ENCODE results near the gene GVQW3.
A peak's percentile ranks its signal among the peaks of the same experiment; 100 is the strongest.
"Not testable (repeated sequence)": the region's sequence is repeated elsewhere in the genome, so short reads cannot be mapped to it uniquely, and the experiment has no call there.

The GVQW3 gene

DNA sequence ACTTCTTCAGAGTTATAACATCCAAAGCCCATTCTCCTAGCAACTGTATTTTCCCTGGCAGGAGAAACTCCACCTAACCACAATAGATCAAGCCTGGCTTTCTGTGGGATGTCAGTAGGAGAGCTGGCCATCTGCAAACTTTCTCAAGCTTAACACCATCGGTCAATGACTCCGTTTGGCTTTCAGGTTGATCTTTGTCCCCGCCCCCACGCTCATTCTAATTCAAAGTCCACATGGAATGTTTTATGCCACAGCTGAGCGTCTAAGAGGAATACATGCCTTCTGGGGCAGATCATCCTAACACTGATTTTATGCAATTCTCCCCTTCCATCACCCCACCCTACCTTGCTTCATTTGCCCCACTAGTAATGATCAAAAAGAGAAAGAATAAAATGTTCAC, 4.8 kb downstream of the GVQW3 start:
- no peak for DNase-seq (ENCODE audit: low read depth, low spot score)

DNA sequence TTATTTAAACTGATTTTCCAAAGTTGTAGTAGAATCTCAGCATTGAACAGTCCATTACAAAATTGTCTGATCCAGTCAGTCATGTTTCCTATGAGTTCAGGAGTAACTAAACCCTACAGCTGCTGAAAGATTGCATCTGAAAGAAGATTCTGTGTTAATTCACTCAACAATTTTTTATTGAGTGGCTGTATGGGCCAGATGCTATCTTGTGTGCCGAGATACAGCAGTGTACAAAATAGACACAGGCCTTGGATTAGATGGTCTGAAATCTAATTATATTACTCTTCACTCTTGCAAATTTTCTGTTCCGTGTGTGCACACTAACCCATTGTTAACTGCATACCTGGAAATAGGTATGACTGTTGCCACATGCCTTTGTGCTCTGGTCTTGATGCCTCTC, 7.3 kb downstream of the GVQW3 start:
- DNase-seq (ENCODE audit: low read depth, low spot score): no peak

DNA sequence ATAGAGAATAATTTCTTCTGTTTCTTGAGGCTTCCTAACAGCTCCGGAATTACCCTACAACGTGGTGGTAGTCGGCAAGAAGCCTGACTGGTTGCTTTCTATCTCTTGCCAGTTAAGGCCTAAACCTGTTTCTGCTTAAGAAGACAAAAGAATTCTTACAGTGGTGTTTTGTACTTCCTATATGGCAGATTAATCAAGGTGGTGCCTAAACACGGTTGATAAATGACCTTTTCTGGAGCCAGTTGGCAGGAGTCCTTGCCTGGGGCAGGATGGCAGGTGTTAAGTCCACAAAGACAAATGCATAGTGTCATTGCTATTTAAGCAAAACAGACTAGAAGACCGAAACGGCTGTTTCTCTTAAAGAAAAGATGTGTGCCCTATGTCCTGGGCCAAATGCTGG, 9.9 kb downstream of the GVQW3 start:
- no peak for DNase-seq (ENCODE audit: low read depth, low spot score)

DNA sequence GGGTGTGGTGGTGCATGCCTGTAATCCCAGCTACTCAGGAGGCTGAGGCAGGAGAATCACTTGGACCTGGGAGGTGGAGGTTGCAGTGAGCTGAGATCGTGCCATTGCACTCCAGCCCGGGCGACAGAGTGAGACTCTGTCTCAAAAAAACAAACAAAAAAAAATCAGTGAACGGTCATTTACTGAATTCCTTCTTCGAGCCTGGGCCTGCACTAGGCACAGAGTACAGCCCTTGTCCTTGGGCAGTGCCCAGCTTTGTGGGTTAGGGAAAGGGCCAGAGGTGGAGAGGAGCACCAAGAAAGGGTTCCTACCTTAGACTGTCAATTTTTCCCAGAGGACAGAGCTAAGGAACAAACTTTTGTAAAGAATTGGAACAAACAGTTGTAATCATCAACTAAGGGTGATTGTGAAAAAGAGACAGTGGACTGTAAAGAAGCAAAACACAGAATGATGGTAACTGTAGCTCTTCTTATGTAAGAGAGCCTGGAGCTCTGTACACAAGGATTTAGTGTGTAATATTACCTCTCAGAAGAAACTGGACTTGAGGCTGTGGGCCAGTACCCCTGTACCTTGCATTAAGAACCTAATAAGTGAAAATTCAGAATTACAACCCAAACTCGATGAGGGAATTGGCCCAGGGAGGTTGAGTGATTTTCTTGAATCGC, 10.8 kb downstream of the GVQW3 start:
- no peak for DNase-seq (ENCODE audit: low read depth, low spot score)

DNA sequence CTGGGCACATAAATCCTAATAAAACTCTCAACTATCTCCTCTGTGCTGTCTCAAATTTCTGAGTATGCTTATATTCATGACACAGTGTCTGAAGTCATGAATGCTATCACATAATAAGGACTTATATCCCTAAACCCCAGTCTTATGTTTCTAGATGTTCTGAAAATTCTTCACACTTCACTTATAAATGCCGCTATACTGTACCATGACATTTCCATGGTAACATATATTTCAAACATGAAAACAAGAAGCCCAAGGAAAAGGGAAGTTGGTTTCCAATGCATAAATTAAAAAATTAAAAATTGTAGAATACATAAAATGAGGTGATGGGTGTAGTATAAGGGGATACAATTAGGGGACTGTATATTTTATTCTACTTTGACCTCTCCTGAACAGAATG, 11.7 kb downstream of the GVQW3 start:
- no peak for DNase-seq (ENCODE audit: low read depth, low spot score)

DNA sequence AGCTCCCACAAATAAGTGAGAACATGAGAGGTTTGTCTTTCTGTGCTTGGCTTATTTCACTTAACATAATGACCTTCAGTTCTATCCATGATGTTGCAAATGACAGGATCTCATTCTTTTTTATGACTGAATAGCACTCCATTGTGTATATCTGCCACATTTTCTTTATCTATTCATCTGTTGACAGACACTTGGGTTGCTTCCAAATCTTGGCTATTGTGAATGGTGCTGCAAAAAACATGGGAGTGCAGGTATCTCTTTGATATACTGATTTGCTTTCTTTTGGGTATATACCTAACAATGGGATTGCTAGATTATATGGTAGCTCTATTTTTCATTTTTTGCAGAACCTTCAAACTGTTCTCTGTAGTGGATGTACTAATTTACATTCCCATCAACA, 13.3 kb downstream of the GVQW3 start:
- DNase-seq (ENCODE audit: low read depth, low spot score): no peak

DNA sequence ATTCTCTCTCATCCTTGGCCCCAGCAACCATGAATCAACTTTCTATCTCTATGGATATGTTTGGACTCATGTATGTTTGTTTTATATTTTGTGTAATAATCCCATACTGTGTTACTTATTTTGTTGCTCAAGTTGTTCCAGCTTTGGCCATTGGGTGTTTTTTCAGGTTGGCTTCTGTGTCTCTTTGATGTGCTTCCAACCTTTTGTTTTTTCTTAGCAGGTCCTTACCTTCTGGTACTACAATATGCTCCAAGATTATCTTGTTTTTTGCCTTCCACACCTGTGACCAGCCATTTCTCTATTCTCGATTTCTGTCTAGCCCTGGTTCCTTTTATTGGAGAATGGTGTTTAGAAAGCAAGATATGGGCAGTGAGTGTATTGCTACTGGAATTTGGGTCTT, 14.2 kb downstream of the GVQW3 start:
- DNase-seq (ENCODE audit: low read depth, low spot score): no peak

DNA sequence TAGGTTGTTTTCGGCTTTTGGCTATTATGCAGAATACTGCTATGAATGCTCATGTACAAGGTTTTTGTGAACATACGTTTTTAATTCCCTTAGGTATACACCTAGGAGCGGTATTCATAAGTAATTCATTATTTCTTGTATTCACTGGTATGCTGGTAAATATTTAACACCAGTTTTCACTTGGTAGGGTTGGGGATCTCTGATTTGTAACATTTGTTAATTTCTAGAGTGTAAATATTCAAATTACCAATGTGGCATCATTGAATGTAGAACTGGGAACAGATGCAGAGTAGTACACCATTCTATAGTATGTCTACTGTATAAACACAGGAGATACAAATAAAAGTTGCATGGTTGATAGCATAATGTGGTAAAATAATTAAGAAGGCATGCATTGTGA, 16.3 kb downstream of the GVQW3 start:
- DNase-seq (ENCODE audit: low read depth, low spot score): no peak

DNA sequence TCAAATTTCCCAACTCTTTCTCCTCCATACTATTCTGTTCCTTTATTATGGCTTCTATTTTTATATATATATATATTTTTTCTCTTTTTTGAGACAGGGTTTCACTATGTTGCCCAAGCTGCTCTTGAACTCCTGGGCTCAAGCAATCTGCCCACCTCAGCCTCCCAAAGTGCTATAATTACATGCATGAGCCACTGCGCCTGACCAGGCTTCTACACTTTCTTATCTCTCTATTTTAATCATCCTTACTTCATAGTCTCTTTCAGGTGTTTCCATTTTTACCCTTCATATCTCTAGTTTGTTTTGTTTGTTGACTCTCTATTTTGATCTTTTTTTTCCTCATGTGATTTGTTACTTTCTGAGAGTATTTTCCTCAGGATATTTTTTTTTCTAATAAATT, 19.8 kb downstream of the GVQW3 start:
- no peak for DNase-seq (ENCODE audit: low read depth, low spot score)

DNA sequence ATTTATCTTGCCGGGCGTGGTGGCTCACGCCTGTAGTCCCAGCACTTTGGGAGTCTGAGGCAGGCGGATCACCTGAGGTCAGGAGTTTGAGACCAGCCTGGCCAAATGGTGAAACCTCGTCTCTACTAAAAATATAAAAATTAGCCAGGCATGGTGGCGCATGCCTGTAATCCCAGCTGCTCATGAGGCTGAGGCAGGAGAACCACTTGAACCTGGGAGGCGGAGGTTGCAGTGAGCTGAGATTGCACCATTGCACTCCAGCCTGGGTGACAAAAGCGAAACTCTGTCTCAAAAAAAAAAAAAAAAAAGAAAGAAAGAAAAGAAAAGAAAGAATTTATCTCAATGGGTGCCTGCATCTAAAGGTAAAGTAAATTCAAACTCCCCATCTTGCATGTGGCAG, 20.4 kb downstream of the GVQW3 start:
- DNase-seq (ENCODE audit: low read depth, low spot score): not testable (repeated sequence)

DNA sequence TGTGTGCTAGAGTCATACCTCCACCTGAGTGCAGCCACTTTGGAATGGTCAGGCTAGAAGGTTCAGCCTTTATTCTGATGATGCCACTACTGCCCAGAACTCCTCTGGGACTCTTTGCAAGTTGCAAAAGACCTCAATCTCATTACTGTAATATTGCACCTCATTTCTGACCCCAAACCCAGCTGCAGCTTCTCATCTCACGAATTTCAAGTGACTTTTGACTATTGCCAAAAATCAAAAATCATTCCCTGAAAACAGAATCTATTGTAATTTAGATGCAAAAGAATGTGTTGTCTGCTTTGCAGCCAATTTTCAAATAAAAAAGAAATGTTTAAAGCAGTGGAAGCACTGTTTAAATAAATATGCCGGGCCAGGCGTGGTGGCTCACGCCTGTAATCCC, 25.2 kb downstream of the GVQW3 start:
- DNase-seq (ENCODE audit: low read depth, low spot score): no peak

DNA sequence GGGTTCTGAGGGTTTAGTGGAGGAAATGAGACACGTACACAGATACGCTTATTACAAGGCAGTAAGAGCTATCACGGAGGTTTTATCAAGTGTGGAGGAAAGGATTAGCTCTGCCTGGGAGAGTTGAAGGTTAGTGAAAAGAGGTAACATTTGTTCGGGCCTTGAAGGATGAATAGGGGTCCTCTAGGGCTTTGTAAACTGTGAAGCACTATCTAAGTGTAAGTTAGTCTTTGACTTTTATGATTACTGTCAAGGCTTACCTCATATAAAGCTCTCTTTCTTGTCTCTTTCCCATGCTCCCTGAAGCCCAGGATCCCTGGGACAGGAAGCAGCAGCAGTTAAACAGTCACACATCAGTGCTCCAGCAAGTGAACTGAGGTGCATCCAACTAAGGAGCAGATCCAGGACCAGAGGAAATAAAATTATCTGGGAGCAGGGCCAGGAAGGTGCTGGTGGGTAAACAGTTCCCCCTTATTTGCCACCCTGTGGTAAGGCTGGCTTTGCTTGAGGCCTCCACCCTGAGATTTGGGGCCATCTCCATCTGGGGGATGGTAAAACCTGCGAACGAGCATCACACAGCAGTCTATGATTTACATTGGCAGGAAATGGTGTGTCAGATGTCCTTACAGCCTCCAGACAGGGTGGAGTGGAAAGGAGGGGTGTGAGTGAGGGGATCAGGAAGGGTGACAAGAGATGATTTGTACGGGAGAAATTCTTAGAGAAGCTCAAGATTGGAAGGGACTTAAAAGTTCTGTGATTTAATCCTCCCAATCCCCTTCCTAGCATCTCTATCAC, 27.2 kb downstream of the GVQW3 start:
- DNase-seq (ENCODE audit: low read depth, low spot score): no peak

DNA sequence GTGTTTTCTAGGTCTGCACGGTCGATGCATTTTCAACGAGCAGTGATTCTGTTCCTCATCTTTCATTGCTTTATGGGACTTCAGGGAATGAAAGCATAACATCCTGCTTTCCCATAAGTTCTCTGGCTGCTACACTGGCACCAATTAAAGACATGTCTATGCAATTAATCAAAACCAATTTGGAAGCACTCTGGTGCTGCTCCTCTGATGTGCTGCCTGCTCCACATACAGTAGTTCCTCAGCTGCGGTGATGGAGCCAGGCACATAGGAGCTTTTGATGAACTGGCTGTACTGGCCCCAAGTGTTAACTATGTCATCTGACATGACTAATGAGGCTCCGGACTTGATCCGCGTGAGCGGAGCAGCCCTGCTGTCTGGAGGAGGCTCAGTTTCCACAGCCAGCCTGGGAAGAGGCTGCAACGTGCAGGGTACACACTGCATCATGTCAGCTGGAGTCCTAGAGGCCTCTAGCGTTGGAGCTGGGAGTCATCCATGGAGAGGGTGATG, 29.8 kb downstream of the GVQW3 start:
- no peak for DNase-seq (ENCODE audit: low read depth, low spot score)

DNA sequence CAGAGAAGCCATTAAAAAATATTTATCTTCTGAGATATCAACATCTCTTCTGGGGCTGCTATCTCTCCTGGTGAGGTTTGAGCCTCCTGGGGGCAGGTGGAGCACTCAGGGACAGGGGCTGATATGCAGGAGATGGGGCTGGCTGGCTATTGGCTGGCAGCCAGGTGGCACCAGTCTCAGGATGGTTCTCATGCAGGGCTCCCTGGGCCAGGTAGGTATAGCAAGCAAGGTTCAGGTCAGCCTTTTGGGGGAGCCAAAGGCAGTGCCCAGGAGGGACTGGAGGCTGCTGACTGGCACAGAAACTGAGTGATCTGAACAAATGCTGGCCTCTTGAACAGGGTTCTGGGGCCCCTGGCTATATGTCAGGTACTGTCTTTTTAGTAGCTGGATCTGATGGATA, 34.0 kb downstream of the GVQW3 start:
- DNase-seq (ENCODE audit: low read depth, low spot score): peak; percentile 7

DNA sequence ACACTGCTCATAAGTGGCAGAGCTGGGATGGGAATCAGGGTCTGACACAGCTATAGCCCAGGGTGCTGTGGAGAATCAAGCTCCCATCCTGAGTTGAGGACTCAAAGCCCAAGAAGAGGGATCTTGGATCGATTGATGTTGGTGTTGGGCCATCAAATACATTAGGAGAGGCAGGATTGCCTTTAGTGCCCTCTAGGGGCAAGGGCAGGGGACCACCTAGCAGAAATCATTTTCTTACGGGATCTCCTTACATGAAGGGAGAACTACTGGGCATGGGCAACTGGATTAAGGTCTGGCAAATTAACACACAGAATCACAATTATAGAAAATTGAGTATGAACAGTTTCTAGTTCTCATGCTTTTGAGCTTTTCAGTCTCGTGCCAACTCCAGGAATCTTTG, 38.8 kb downstream of the GVQW3 start:
- no peak for DNase-seq (ENCODE audit: low read depth, low spot score)

DNA sequence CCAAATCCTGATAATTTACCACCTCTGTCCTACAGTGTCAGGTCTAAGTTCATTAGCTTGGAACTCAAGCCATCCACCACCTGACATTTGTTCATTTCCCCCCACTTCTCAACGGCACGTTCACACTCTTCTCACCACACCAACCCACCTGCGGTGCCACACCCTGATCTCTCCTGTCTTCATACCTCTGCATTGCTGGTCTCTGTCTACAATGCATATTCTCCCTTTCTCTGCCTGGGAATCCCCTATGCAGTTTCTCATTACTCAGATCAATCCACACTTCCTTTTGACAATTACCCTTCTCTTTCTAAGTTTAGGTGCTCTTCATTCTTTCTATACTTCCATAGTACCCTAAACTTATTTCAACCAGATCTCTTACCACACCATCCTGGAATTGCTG, 43.3 kb downstream of the GVQW3 start:
- DNase-seq (ENCODE audit: low read depth, low spot score): no peak

DNA sequence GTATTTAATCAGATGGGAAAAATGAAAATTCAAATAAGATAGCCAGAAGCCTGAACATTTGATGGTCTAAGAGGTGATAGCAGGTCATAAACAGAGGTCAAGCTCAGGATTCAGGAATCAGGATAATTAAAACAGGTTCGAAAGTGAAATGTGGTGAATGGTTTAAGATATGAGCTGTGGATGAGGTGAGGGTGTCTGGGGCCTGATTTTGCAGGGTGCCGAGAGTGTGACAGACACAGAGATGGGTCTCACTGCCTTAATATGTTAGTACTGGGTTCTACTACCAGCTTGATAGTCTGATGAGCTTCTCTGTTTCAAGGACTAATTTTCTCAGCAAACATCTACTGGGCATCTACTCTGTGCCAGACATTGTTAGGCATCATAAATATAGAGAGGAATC, 43.8 kb downstream of the GVQW3 start:
- DNase-seq (ENCODE audit: low read depth, low spot score): no peak

DNA sequence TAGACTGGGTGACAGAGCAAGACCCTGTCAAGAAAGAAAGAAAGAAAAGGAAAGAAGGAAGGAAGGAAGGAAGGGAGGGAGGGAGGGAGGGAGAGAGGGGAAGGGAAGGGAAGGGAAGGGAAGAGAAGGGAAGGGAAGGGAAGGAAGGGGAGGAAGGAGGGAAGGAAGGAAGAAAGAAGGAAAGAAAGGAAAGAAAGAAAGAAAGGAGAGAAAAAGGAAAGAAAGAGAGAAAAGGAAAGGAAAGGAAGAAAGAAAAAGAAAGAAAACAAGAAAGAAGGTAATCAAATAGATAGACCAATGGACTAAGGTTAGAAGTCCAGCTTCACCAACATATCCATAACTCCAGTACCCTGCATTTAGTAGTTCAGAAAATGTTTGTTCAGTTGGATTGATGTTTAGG, 45.5 kb downstream of the GVQW3 start:
- DNase-seq (ENCODE audit: low read depth, low spot score): no peak

DNA sequence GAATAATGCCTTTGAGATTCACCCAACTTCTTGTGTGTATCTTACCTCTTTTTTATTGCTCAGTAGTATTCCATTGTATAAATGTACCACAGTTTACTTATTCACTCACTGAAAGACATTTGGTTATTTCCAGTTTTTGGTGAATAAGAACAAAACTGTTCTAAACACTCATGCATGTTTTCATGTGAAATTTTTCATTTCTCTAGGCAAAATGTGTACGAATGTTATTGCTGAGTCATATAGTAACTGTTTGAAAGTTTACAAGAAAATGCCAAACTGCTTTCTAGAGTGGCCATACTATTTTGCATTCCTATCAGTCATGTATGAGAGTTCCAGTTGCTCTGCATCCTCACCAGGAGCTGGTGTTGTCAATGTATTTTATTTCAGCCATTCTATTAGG, 54.9 kb downstream of the GVQW3 start:
- no peak for DNase-seq (ENCODE audit: low read depth, low spot score)

DNA sequence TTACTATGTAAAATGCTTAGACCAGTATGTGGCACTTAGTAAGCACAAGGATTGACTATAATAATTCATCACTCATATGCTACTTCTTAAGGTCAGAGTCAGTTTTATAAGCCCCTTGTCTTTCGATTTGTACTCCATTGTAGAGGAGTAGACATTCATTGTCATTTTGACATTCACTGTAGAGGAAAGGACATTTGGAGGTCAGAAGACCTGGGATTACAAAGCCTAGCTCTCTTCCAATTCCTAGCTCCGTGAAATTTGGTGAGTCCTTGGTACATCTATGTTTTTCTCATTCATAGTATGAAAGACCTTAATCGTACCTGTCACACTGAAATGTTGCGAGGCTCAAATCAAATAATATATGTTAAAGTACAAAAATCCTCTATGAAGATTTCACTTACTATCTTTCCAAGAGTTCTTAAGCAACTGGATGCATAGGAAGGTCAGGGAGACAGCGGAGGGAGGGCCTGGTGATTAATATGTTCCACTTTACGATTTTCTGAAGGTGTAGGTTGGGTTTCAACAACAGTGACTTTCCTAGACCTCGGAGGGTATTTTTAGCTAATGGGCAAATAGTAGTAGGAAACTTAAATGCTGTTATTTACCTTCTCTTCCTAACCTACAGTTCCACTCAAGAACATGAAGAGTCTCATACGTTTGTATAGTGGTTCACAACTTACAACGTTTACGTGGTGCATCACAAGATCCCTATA, 62.3 kb downstream of the GVQW3 start:
- no peak for DNase-seq (ENCODE audit: low read depth, low spot score)

DNA sequence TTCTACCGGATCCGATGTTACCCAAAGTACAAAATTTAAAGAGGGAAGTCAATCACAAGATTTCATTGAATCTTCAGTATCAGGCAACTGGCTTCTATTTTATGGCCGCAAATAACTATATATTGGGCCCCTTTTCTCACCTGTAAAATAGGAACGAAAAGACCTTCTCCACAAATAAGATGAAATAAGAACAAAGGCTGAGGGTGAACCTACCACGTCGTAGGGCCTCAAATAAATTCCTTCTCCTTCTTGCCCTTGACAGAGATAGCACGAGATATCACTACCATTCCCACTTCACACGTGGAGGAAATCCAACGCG, 62.9 kb downstream of the GVQW3 start:
- DNase-seq (ENCODE audit: low read depth, low spot score): no peak

DNA sequence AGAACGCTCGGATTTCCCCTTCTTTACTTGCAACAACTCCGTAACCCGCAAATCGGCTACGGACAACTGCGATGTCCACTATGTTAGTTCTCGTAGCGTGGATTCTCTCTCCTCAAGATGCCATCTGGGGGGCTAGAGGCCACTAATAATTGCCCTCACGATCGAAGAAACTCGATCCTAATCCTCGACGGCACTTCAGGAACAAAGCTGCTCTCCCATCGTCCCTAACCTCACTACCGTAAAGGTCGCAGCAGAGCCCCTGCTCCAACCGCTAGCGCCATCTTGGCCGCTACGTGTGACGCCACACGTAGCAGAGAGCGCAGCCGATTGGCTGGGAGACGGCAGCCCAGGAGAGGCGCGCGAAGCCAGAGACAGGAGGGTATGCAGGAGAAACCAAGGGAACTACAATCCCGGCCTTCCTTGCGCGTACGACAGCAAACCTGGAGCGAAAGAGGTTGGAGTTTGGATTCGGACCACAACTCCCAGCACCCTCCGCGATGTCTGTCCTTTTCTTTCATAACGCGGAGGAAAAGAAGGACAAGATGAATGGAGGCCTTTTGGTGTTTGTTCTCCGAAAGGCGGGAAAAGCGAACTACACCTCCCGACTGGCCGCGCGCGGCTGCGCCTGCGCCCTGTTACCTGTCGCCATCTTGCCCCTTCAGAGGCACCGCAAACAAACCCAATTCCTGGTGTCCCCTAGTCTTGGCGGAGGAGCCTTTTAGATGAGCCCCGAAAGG, 63.4 kb downstream of the GVQW3 start, which contains the start of gene EMSY:
Gene EMSY, plus strand, starts transcription at position 635 of the 737 bp plus-strand sequence. CDS start 1,921 bp downstream, outside the sequence.
- peak; percentile 99 for DNase-seq (ENCODE audit: low read depth, low spot score)
